GM23248 (cell line): ENCODE measurements around the gene CCDC171. TPM values are rescaled to one million over a fixed set of nuclear protein-coding genes. Genes with fewer than 3 reads are reported as not detected.
"Not testable (repeated sequence)": the region's sequence is repeated elsewhere in the genome, so short reads cannot be mapped to it uniquely, and the experiment has no call there.

Experiments used
- DNase-seq: peaks from one replicate; pipeline ENCODE4 v3.0.0-alpha.2; 2015
- H2AFZ ChIP-seq: fragments of 200-600 bp; sonication (generic); 2 replicates; pipeline ENCODE4 v1.6.1; 2016; ENCODE audit warnings: antibody characterized with exemption
- H3F3A ChIP-seq: fragments of 200-600 bp; sonication (generic); 2 replicates; pipeline ENCODE4 v1.6.1; 2016; ENCODE audit warnings: mild to moderate bottlenecking, antibody characterized with exemption, mixed run types; ENCODE audit not compliant: insufficient read depth
- H3K27ac ChIP-seq: fragments of 200-600 bp; sonication (generic); 2 replicates; pipeline ENCODE4 v1.5.1; 2016; ENCODE audit warnings: mild to moderate bottlenecking
- H3K27me3 ChIP-seq: fragments of 200-600 bp; sonication (generic); replicated peaks from 2 replicates; pipeline ENCODE4 v1.6.1; 2016; ENCODE audit warnings: mild to moderate bottlenecking; ENCODE audit not compliant: insufficient read depth
- H3K36me3 ChIP-seq: fragments of 200-600 bp; sonication (generic); 2 replicates; pipeline ENCODE4 v1.6.1; 2016; ENCODE audit warnings: low read depth, mild to moderate bottlenecking
- H3K4me1 ChIP-seq: fragments of 200-600 bp; sonication (generic); 2 replicates; pipeline ENCODE4 v1.6.1; 2016; ENCODE audit warnings: mild to moderate bottlenecking; ENCODE audit not compliant: insufficient read depth
- H3K4me2 ChIP-seq: fragments of 200-600 bp; sonication (generic); one replicate; pipeline ENCODE4 v1.6.1; 2016; ENCODE audit warnings: mild to moderate bottlenecking; ENCODE audit not compliant: unreplicated experiment
- H3K4me3 ChIP-seq: fragments of 200-600 bp; sonication (generic); 2 replicates; pipeline ENCODE4 v1.5.1; 2016; ENCODE audit warnings: mild to moderate bottlenecking
- H3K79me2 ChIP-seq: fragments of 200-600 bp; sonication (generic); 2 replicates; pipeline ENCODE4 v1.6.1; 2016; ENCODE audit warnings: mild to moderate bottlenecking; ENCODE audit not compliant: insufficient read depth
- H3K9ac ChIP-seq: fragments of 200-600 bp; sonication (generic); 2 replicates; pipeline ENCODE4 v1.6.1; 2016; ENCODE audit warnings: mild to moderate bottlenecking
- H3K9me2 ChIP-seq: fragments of 200-600 bp; sonication (generic); 2 replicates; pipeline ENCODE4 v1.6.1; 2016; ENCODE audit warnings: mixed run types, mild to moderate bottlenecking, moderate library complexity; ENCODE audit not compliant: insufficient read depth
- H3K9me3 ChIP-seq: fragments of 200-600 bp; sonication (generic); one replicate; pipeline ENCODE4 v1.6.1; 2017; ENCODE audit warnings: low read depth
- H4K20me1 ChIP-seq: fragments of 200-600 bp; sonication (generic); 2 replicates; pipeline ENCODE4 v1.6.0; 2016; ENCODE audit not compliant: insufficient read depth
- EZH2 ChIP-seq: fragments of 200-600 bp; sonication (generic); IDR thresholded peaks from 2 replicates; pipeline ENCODE4 v1.6.1; 2018; ENCODE audit warnings: antibody characterized with exemption, mild to moderate bottlenecking; ENCODE audit not compliant: insufficient read depth, poor library complexity, severe bottlenecking
- EZH2phosphoT487 ChIP-seq: fragments of 200-600 bp; sonication (generic); IDR thresholded peaks from 2 replicates; pipeline ENCODE4 v1.6.1; 2018; ENCODE audit warnings: antibody characterized with exemption, moderate library complexity, mild to moderate bottlenecking, low read depth; ENCODE audit not compliant: insufficient read depth
- WGBS, 2 experiments: methylation state at CpG; one replicate each; pipeline ENCODE4 v1.1.6; 2015 to 2017; ENCODE audit warnings: low lambda C conversion rate in 2 of 2, low coverage in 1 of 2; ENCODE audit errors: missing lambda C conversion rate in 2 of 2; 5-methylcytosine and 5-hydroxymethylcytosine counted together
- in situ Hi-C: fragments of 300-500 bp; cut with MboI; formaldehyde crosslinking; loops from 2 replicates; pipeline ENCODE4 v1.15.0; 2020
- polyA plus RNA-seq: library from polyadenylated mRNA; unstranded; fragments of >200 nt; fragmentation: Nextera tagmentation; extraction: Ambion mirVana; gene quantifications from 2 replicates; pipeline ENCODE4 v1.2.1, GENCODE V29; 2016
- total RNA-seq: library from RNA; depleted of rRNA; stranded (reverse); fragments of >200 nt; shearing (Covaris generic); gene quantifications from 2 replicates; pipeline ENCODE4 v1.2.3, GENCODE V29; 2014

Gene CCDC171
- total and polyA plus RNA-seq, 2 experiments from 2014 or later, result 0.99 to 3.5 TPM

- no peak for DNase-seq
- no peak overlapping the region for H3K4me3 ChIP-seq
- H2AFZ ChIP-seq, result no peak overlapping the region
- no peaks in the 10 kb centered on the region for H4K20me1 ChIP-seq
- H3K27me3 ChIP-seq, result no peaks in the 10 kb centered on the region
- H3F3A ChIP-seq, result no peaks in the 10 kb centered on the region
- no peak overlapping the region for H3K27ac ChIP-seq
- H3K4me1 ChIP-seq, result no peaks in the 10 kb centered on the region
- no peaks in the 10 kb centered on the region for H3K36me3 ChIP-seq
- no peaks in the 10 kb centered on the region for H3K79me2 ChIP-seq
- TF ChIP-seq EZH2phosphoT487 (no peak), EZH2 (no peak)
- no peaks in the 10 kb centered on the region for H3K9me3 ChIP-seq
- H3K9ac ChIP-seq, result no peak overlapping the region
- in situ Hi-C loops, result no loop called here
- no peak overlapping the region for H3K4me2 ChIP-seq
- WGBS, 2 experiments, result 97 to 99% methylated on average over 3 of the region's 3 CpGs
- H3K9me2 ChIP-seq, result no peaks in the 10 kb centered on the region
These were observed 31.5 kb downstream of the CCDC171 start for GRCh38 chr9:15584379-15584778.

- no peak for DNase-seq
- in situ Hi-C loops, result no loop called here
- WGBS, 2 experiments, result 59 to 73% methylated on average over 2 to 3 of the region's 3 CpGs
These were observed 39.5 kb downstream of the CCDC171 start for GRCh38 chr9:15592317-15592716.

GRCh38 chr9:15592940-15593339 is 40.1 kb downstream of the CCDC171 start:
- H3K27me3 ChIP-seq, in situ Hi-C loops, H2AFZ ChIP-seq, H3F3A ChIP-seq, H4K20me1 ChIP-seq, DNase-seq, H3K9ac ChIP-seq, H3K4me1 ChIP-seq, H3K36me3 ChIP-seq, H3K4me2 ChIP-seq, H3K79me2 ChIP-seq, H3K27ac ChIP-seq, H3K9me2 ChIP-seq, H3K4me3 ChIP-seq, H3K9me3 ChIP-seq: not testable (repeated sequence)
- WGBS, 2 experiments, result 82 to 92% methylated on average over 1 of the region's 1 CpG

More at GRCh38 chr9:15592317-15592716, 39.5 kb downstream of the CCDC171 start:
- H3K79me2 ChIP-seq, result no peaks in the 10 kb centered on the region
- no peak overlapping the region for H3K4me3 ChIP-seq
- no peaks in the 10 kb centered on the region for H3F3A ChIP-seq
- H3K9ac ChIP-seq, result no peak overlapping the region
- no peaks in the 10 kb centered on the region for H3K9me2 ChIP-seq
- no peaks in the 10 kb centered on the region for H4K20me1 ChIP-seq
- no peak for TF ChIP-seq EZH2phosphoT487
- no peak for TF ChIP-seq EZH2
- H3K4me1 ChIP-seq, result no peaks in the 10 kb centered on the region
- H3K9me3 ChIP-seq, result no peaks in the 10 kb centered on the region
- no peak overlapping the region for H2AFZ ChIP-seq
- no peaks in the 10 kb centered on the region for H3K27me3 ChIP-seq
- H3K4me2 ChIP-seq, result no peak overlapping the region
- H3K27ac ChIP-seq, result no peak overlapping the region
- H3K36me3 ChIP-seq, result no peaks in the 10 kb centered on the region

GRCh38 chr9:15600666-15601330 is 48.0 kb downstream of the CCDC171 start:
- 90 to 91% methylated on average over 19 of the region's 19 CpGs for WGBS, 2 experiments
- in situ Hi-C loops, result not testable (repeated sequence)

More at GRCh38 chr9:15600666-15601330, 48.0 kb downstream of the CCDC171 start:
- H3F3A ChIP-seq, DNase-seq, H3K4me1 ChIP-seq, H2AFZ ChIP-seq, H4K20me1 ChIP-seq, H3K27me3 ChIP-seq, H3K4me2 ChIP-seq, H3K9me2 ChIP-seq, H3K79me2 ChIP-seq, H3K4me3 ChIP-seq, H3K9ac ChIP-seq, H3K27ac ChIP-seq, H3K9me3 ChIP-seq, H3K36me3 ChIP-seq: not testable (repeated sequence)
